Measurements from ENCODE around the gene SMAP2.

SMAP2 gene

DNA sequence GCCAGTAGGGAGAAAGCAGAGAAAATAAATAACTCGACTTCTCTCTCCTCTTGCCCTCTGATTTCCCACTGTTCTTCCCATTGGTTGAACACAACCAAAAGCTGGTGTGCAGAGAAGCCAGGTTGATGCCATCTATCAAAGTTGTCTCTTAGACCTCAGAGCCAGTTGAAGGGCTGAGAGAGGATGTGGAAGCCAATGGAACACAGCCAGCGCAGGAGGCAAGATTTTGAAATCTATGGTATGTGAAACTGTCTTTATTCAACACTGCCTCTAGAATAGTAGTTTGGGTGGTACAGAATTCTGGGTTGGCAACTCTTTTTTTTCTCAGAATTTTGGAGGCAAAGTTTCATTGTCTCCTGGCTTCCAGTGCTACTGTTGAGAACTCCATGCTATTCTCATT, 11.3 kb upstream of the SMAP2 start:
- no peak overlapping the region for H3K27ac ChIP-seq
- no peaks in the 10 kb centered on the region for H3K27me3 ChIP-seq (ENCODE audit: insufficient read depth, low read depth, severe bottlenecking)
- H3K9me3 ChIP-seq (ENCODE audit: severe bottlenecking) = peaks cover 2% of the 10 kb centered on the region
- TF ChIP-seq, protein P1, sequence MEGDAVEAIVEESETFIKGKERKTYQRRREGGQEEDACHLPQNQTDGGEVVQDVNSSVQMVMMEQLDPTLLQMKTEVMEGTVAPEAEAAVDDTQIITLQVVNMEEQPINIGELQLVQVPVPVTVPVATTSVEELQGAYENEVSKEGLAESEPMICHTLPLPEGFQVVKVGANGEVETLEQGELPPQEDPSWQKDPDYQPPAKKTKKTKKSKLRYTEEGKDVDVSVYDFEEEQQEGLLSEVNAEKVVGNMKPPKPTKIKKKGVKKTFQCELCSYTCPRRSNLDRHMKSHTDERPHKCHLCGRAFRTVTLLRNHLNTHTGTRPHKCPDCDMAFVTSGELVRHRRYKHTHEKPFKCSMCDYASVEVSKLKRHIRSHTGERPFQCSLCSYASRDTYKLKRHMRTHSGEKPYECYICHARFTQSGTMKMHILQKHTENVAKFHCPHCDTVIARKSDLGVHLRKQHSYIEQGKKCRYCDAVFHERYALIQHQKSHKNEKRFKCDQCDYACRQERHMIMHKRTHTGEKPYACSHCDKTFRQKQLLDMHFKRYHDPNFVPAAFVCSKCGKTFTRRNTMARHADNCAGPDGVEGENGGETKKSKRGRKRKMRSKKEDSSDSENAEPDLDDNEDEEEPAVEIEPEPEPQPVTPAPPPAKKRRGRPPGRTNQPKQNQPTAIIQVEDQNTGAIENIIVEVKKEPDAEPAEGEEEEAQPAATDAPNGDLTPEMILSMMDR (IDR thresholded peaks at IDR 0.05; ENCODE audit: low read depth, low read length) = no peak
- no peaks in the 10 kb centered on the region for H3K36me3 ChIP-seq
- DNase-seq = no peak
- no peak overlapping the region for H3K4me3 ChIP-seq (ENCODE audit: low read depth, low read length)

DNA sequence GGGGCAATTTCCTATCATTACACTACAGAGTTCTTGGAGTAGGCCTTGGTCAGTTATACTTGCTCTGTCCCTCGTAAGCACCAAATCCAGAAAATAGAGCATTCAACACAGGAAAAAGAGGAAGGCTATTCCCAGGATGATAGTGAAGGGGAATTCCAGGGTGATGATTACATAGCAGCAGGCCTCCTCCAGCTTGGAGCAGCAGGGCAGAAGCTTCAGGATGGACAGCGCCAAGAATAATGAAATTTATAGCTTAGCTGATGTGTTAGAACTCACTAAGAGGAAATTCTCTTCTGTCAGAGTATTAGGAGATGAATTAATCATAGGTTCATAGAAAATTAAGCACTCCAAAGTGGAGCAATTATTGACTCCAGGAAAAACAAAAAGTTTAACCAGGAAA, 10.8 kb upstream of the SMAP2 start:
- Histone ChIP-seq H3K27me3 (ENCODE audit: insufficient read depth, low read depth, severe bottlenecking) (no peaks in the 10 kb centered on the region), H3K36me3 (no peaks in the 10 kb centered on the region), H3K27ac (no peak overlapping the region), H3K9me3 (ENCODE audit: severe bottlenecking) (peaks cover 2% of the 10 kb centered on the region), H3K4me3 (ENCODE audit: low read depth, low read length) (no peak overlapping the region)
- DNase-seq = no peak
- TF ChIP-seq, protein P1 (IDR thresholded peaks at IDR 0.05; ENCODE audit: low read depth, low read length) = no peak

DNA sequence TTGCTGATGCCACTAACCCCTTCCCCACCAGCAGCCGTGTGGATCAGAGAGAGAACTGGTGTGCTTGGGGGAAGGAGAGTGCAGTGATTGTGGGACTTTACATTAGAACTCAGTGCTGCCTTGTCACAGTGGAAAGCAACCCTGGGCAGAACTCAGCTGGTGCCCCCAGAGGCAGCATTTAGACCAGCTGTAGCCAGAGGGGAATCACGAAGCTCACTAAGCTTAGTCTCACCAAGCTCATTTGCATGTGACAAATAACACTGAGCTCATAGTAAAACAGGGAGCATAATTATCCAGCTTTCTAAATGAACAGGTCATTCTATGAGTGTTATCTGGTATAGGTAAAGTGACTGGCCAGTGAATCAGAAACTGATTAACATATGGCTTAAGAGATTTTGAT, 9.8 kb upstream of the SMAP2 start:
- no peak for DNase-seq
- TF ChIP-seq, protein P1 (IDR thresholded peaks at IDR 0.05; ENCODE audit: low read depth, low read length) = no peak
- Histone ChIP-seq H3K27ac (no peak overlapping the region), H3K36me3 (no peaks in the 10 kb centered on the region), H3K9me3 (ENCODE audit: severe bottlenecking) (no peaks in the 10 kb centered on the region), H3K27me3 (ENCODE audit: insufficient read depth, low read depth, severe bottlenecking) (no peaks in the 10 kb centered on the region), H3K4me3 (ENCODE audit: low read depth, low read length) (no peak overlapping the region)

DNA sequence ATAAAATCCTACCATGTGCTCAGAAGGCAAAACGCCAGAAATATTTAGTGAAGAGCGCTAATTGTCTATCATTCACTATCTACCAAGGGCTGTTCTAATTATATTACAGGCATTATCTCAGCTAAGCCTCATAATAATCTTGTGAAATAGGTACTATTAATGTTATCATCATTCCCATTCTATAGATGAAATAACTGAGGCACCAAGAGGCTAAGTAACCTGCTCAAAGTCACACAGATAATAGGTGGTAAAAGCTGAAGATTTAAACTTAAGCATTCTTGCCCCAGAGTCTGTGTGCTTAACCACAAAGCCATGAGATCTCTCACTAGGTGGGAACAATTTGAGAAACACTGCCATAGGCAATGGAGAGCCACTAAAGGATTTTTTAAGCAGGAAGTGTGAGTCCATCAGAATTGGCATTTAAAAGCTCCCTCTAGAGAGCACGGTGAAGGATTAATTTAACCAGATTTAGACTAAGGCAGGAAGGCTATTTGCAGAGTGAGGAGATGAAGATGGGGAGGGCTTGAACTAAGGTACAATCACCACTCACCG, 1.7 kb upstream of the SMAP2 start:
- peaks cover 5% of the 10 kb centered on the region; the same call in 1 of the 2 replicates for H3K36me3 ChIP-seq
- H3K27me3 ChIP-seq (ENCODE audit: insufficient read depth, low read depth, severe bottlenecking) = no peaks in the 10 kb centered on the region
- no peaks in the 10 kb centered on the region for H3K9me3 ChIP-seq (ENCODE audit: severe bottlenecking)
- TF ChIP-seq, protein P1 (IDR thresholded peaks at IDR 0.05; ENCODE audit: low read depth, low read length) = no peak
- H3K4me3 ChIP-seq (ENCODE audit: low read depth, low read length) = no peak overlapping the region
- no peak overlapping the region for H3K27ac ChIP-seq
- no peak for DNase-seq

DNA sequence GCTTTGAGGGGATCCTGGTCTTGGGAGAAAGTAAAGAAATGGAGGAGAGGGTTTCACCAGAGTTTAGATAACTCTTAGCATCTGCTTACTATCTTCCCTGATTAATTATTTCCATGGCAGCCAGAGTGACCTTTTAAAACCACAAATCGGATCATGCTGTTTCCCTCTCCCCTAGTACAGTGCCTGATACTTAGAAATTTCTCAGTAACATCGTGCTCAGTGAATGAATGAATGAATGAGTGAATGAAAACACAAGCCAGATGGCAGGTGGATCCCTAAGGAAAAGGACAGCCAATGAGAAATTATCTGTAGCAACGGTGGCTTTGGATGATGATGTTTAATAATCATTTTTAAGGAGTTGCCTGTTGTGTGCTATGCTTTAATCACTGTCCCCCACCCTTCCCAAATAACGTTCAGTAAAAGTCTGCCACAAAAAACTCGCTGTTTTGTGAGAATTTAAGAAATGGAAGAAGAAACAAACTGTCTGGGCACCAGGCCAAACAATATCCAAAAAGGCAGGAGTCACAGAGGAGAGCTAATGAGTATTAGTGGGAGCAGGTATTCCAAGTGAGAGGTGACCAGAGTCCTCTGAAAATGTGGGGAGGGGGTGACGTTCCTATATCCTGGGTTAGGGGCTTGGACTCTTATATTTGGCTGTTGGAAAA, 737 bp upstream of the SMAP2 start:
- Histone ChIP-seq H3K36me3 (peaks cover 5% of the 10 kb centered on the region; the same call in 1 of the 2 replicates), H3K27ac (no peak overlapping the region), H3K27me3 (ENCODE audit: insufficient read depth, low read depth, severe bottlenecking) (no peaks in the 10 kb centered on the region), H3K4me3 (ENCODE audit: low read depth, low read length) (peak overlapping the region; percentile 36), H3K9me3 (ENCODE audit: severe bottlenecking) (no peaks in the 10 kb centered on the region)
- DNase-seq = no peak
- TF ChIP-seq, protein P1 (IDR thresholded peaks at IDR 0.05; ENCODE audit: low read depth, low read length) = no peak

DNA sequence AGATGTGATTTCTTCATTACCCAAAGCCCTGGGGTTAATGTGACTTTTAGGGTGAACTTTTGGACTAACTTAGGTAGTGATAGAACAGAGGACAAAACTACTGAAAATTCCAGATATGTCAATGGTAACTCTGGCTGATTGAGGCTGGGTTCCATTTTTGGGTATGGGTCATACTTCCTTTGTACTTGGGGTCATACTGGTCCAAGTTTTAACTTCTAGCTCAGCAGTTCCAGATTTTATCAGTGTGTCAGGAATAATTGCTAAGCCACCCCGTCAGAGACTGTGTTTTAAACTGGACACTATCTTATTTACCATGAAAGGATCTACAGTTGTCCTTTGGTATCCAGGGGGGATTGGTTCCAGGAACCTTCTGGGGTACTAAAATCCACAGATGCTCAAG, 4.0 kb downstream of the SMAP2 start:
- DNase-seq = no peak
- H3K4me3 ChIP-seq (ENCODE audit: low read depth, low read length) = no peak overlapping the region
- H3K36me3 ChIP-seq = peaks cover 5% of the 10 kb centered on the region; the same call in 1 of the 2 replicates
- TF ChIP-seq, protein P1 (IDR thresholded peaks at IDR 0.05; ENCODE audit: low read depth, low read length) = no peak
- no peak overlapping the region for H3K27ac ChIP-seq
- no peaks in the 10 kb centered on the region for H3K27me3 ChIP-seq (ENCODE audit: insufficient read depth, low read depth, severe bottlenecking)
- H3K9me3 ChIP-seq (ENCODE audit: severe bottlenecking) = no peaks in the 10 kb centered on the region

Measured in WERI-Rb-1 (cell line).